Hepatocyte (in vitro differentiated cells): ENCODE measurements around the gene DDX39A. TPM values are rescaled to one million over a fixed set of nuclear protein-coding genes. Genes with fewer than 3 reads are reported as not detected.

Experiments
- DNase-seq: peaks from one replicate; pipeline ENCODE4 v3.0.0-alpha.2; 2016; ENCODE audit warnings: low spot score
- H2AFZ ChIP-seq: fragments of 200-600 bp; sonication (generic); 2 replicates; pipeline ENCODE4 v1.6.0; 2016; ENCODE audit warnings: antibody characterized with exemption, mild to moderate bottlenecking
- H3K27ac ChIP-seq: fragments of 200-600 bp; sonication (generic); 2 replicates; pipeline ENCODE4 v1.5.1; 2016; ENCODE audit warnings: mild to moderate bottlenecking
- H3K27me3 ChIP-seq: fragments of 200-600 bp; sonication (generic); 2 replicates; pipeline ENCODE4 v1.6.1; 2016
- H3K36me3 ChIP-seq: fragments of 200-600 bp; sonication (generic); replicated peaks from 2 replicates; pipeline ENCODE4 v1.5.1; 2016; ENCODE audit warnings: low read depth; ENCODE audit not compliant: insufficient read depth
- H3K4me1 ChIP-seq: fragments of 200-600 bp; sonication (generic); 2 replicates; pipeline ENCODE4 v1.5.1; 2016; ENCODE audit warnings: mild to moderate bottlenecking, moderate library complexity; ENCODE audit not compliant: insufficient read depth
- H3K4me2 ChIP-seq: fragments of 200-600 bp; sonication (generic); 2 replicates; pipeline ENCODE4 v1.6.0; 2016
- H3K4me3 ChIP-seq: fragments of 200-600 bp; sonication (generic); 2 replicates; pipeline ENCODE4 v1.5.1; 2016; ENCODE audit warnings: mild to moderate bottlenecking
- H3K79me2 ChIP-seq: fragments of 200-600 bp; sonication (generic); 2 replicates; pipeline ENCODE4 v1.6.0; 2017; ENCODE audit warnings: mild to moderate bottlenecking
- H3K9me2 ChIP-seq: fragments of 200-600 bp; sonication (generic); replicated peaks from 2 replicates; pipeline ENCODE4 v1.6.0; 2017; ENCODE audit warnings: mild to moderate bottlenecking; ENCODE audit not compliant: insufficient read depth
- H3K9me3 ChIP-seq: fragments of 200-600 bp; sonication (generic); 2 replicates; pipeline ENCODE4 v1.5.1; 2016; ENCODE audit warnings: low read depth, mild to moderate bottlenecking
- H4K20me1 ChIP-seq: fragments of 200-600 bp; sonication (generic); 2 replicates; pipeline ENCODE4 v1.6.0; 2016; ENCODE audit warnings: mild to moderate bottlenecking; ENCODE audit not compliant: insufficient read depth, poor library complexity, severe bottlenecking
- CTCF ChIP-seq: fragments of 200-600 bp; sonication (generic); IDR thresholded peaks from 2 replicates; pipeline ENCODE4 v1.5.1; 2016; ENCODE audit warnings: antibody characterized with exemption, mild to moderate bottlenecking; ENCODE audit not compliant: poor library complexity
- EZH2 ChIP-seq: fragments of 200-600 bp; sonication (generic); IDR thresholded peaks from 2 replicates; pipeline ENCODE4 v1.6.1; 2016; ENCODE audit warnings: antibody characterized with exemption, mild to moderate bottlenecking, borderline replicate concordance
- EZH2phosphoT487 ChIP-seq: fragments of 200-600 bp; sonication (generic); IDR thresholded peaks from one replicate; pipeline ENCODE4 v1.6.1; 2018; ENCODE audit warnings: antibody characterized with exemption, mild to moderate bottlenecking, low read depth, moderate library complexity; ENCODE audit not compliant: unreplicated experiment, severe bottlenecking
- WGBS: methylation state at CpG from one replicate; pipeline ENCODE4 v1.1.6; 2016; ENCODE audit warnings: low lambda C conversion rate; ENCODE audit errors: missing lambda C conversion rate; 5-methylcytosine and 5-hydroxymethylcytosine counted together
- polyA plus RNA-seq: library from polyadenylated mRNA; unstranded; fragments of >200 nt; fragmentation: Nextera tagmentation; extraction: Ambion mirVana; gene quantifications from 2 replicates; pipeline ENCODE4 v1.2.1, GENCODE V29; 2016
- total RNA-seq: library from RNA; depleted of rRNA; stranded (reverse); fragments of >200 nt; gene quantifications from 2 replicates; pipeline ENCODE4 v1.2.3, GENCODE V29; 2014

DDX39A gene
- total and polyA plus RNA-seq, 2 experiments from 2014 or later, result 79.2 to 106 TPM

GRCh38 chr19:14411161-14411937, 7.8 kb downstream of the DDX39A start:
- WGBS, result 95% methylated on average over 19 of the region's 19 CpGs
- TF ChIP-seq CTCF (no peak), EZH2phosphoT487 (no peak)
- no peak overlapping the region for H3K4me3 ChIP-seq
- peaks cover 56% of the 10 kb centered on the region for H4K20me1 ChIP-seq
- H3K79me2 ChIP-seq, result peaks cover 52% of the 10 kb centered on the region
- H3K27me3 ChIP-seq, result no peaks in the 10 kb centered on the region
- no peaks in the 10 kb centered on the region for H3K9me2 ChIP-seq
- DNase-seq, result no peak
- no peak overlapping the region for H3K4me2 ChIP-seq
- H3K4me1 ChIP-seq, result peaks cover 4% of the 10 kb centered on the region
- H3K36me3 ChIP-seq, result no peaks in the 10 kb centered on the region
- H3K27ac ChIP-seq, result no peak overlapping the region
- H2AFZ ChIP-seq, result no peak overlapping the region
- no peaks in the 10 kb centered on the region for H3K9me3 ChIP-seq

- Histone ChIP-seq H3K9me3 (no peaks in the 10 kb centered on the region), H3K4me2 (no peak overlapping the region), H3K79me2 (peaks cover 42% of the 10 kb centered on the region), H3K27me3 (no peaks in the 10 kb centered on the region), H3K27ac (no peak overlapping the region), H4K20me1 (peaks cover 46% of the 10 kb centered on the region), H3K4me3 (no peak overlapping the region), H3K9me2 (no peaks in the 10 kb centered on the region), H3K4me1 (peaks cover 5% of the 10 kb centered on the region), H3K36me3 (no peaks in the 10 kb centered on the region), H2AFZ (no peak overlapping the region)
- DNase-seq, result no peak
- 98% methylated on average over 41 of the region's 44 CpGs for WGBS
- no peak for TF ChIP-seq EZH2
- TF ChIP-seq CTCF, result no peak
- no peak for TF ChIP-seq EZH2phosphoT487
These were observed 8.8 kb downstream of the DDX39A start for GRCh38 chr19:14410091-14411051.

- H4K20me1 ChIP-seq, result peaks cover 36% of the 10 kb centered on the region
- H3K9me2 ChIP-seq, result no peaks in the 10 kb centered on the region
- no peaks in the 10 kb centered on the region for H3K27me3 ChIP-seq
- H2AFZ ChIP-seq, result no peak overlapping the region
- DNase-seq, result no peak
- H3K4me1 ChIP-seq, result peaks cover 5% of the 10 kb centered on the region
- no peaks in the 10 kb centered on the region for H3K36me3 ChIP-seq
- H3K79me2 ChIP-seq, result peaks cover 32% of the 10 kb centered on the region
- no peak overlapping the region for H3K4me3 ChIP-seq
- WGBS, result 96% methylated on average over 38 of the region's 38 CpGs
- H3K4me2 ChIP-seq, result no peak overlapping the region
- no peaks in the 10 kb centered on the region for H3K9me3 ChIP-seq
- no peak overlapping the region for H3K27ac ChIP-seq
- TF ChIP-seq CTCF (no peak), EZH2phosphoT487 (no peak), EZH2 (no peak)
These were observed 9.8 kb downstream of the DDX39A start for GRCh38 chr19:14409146-14410023.
